Smooth muscle cell of the brain vasculature (primary cell): ENCODE data around the gene LUM.

ENCODE experiments used
- DNase-seq: peaks from one replicate; pipeline ENCODE4 v3.0.0-alpha.2; 2012; ENCODE audit warnings: low read depth, low spot score

LUM gene

GRCh38 chr12:91111366-91112325 lies at the start of gene LUM:
LUM (minus strand) TSS chr12:91111494; CDS start chr12:91108979, 2,515 bp downstream.
- DNase-seq, result no peak

GRCh38 chr12:91161009-91161408 lies 49.7 kb upstream of the LUM start:
- no peak for DNase-seq

GRCh38 chr12:91155990-91156389 lies 44.7 kb upstream of the LUM start:
- no peak for DNase-seq

DNA sequence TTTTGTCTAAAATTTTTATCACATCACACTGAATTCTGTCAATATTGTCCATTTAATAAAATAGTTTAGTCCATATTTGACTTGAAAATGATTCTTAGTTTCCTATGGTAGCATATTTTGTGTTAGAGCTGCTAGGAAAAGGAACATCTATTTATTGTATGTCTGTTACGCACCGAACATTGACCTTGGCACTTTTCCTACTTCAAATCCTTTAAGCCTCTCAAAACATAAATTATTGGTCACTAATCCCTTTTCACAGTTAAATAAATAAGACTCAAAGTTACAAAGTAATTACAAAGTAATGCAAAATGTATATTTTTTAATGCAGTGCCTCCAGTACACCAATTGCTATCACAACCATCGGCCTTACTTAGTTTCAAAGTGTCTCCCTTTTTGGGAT lies 42.8 kb upstream of the LUM start:
- no peak for DNase-seq

DNA sequence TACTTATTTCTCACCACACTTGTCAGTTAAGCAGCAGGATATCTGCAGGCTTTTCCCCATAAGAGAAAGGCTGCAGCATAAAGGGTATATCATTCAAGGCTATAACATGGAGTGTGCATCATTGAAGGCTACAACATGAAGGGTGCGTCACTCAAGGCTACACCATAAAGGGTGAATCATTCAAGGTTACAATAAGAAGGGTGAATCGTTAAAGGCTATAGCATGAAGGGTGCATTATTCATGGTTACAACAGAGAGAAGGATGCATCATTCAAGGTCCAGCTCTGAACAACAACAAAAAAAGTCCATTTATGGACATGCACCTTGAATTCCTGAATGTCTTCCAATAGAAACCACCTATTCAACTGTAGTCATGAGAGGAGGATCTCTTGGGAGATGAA lies 32.8 kb upstream of the LUM start:
- DNase-seq, result no peak

- no peak for DNase-seq
Measured at GRCh38 chr12:91143206-91143605, 31.9 kb upstream of the LUM start.

GRCh38 chr12:91142221-91142631 lies 30.9 kb upstream of the LUM start:
- no peak for DNase-seq

- DNase-seq, result peak; percentile 71
Measured at GRCh38 chr12:91140026-91140931, 29.0 kb upstream of the LUM start.

- DNase-seq, result no peak
Measured at GRCh38 chr12:91139286-91139685, 28.0 kb upstream of the LUM start.

DNA sequence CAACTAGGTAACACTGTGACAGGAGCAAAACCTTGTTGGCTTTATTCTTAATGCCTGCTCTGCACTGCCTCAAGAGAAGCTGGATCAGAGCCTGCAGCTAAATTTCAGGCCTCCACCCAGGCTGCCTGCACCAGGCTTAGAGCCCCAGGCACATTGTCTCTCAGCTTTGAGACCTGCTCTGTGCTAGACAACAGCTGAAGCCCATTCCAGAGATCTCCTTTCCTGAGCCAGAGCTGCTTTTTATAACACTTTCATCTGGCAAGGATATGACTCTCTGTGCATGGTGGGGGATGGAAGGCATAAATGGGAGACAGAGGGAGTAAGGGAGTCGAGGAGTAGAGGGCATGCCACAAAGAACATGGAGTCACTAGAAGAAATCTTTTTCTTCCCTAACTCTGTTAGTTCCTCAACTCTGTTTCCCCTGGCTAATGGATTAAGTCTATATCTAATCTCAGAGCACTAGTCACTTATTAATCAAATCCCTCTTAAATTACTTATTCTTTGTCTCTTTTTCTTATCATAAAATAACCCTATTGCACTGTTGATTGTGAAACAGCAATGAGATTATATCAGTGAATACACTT lies 27.1 kb upstream of the LUM start:
- no peak for DNase-seq

DNA sequence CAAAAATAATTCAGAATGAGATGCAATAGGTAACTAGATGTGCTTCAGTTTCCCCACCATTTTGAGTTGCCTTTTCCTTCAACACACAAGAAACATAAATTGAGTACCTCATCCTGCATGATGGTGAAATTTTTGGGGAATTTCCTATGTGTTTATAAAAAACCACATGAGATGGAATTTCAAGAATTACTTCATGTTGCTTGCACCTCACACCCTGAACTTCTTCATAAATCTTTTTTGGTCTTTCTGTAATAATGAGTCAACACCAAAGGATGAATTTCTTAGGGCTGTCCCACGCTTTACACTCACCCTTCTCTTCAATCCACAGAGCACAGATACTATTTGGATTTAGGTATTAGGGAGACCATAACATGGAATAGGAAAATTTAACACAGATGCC lies 22.6 kb upstream of the LUM start:
- DNase-seq, result no peak

- no peak for DNase-seq
Measured at GRCh38 chr12:91129662-91130362, 18.5 kb upstream of the LUM start.

DNA sequence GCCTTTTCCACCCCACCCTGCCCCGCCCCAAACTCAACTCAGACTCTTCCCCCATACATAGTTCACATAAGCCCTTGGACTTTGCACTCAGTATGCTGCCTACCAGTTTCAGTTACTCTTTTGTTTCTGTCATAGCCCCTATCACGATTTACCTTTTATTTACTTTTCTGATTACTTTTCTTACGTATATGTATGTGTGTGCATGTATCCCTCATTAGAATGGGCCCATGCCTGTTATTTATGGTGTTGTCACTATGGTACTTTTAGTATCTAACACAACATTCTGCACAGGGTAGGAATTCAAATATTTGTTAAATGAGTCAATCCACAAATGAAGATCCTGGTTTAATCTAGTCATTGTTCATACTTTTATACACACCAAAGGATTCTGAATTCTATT lies 16.5 kb upstream of the LUM start:
- no peak for DNase-seq

DNA sequence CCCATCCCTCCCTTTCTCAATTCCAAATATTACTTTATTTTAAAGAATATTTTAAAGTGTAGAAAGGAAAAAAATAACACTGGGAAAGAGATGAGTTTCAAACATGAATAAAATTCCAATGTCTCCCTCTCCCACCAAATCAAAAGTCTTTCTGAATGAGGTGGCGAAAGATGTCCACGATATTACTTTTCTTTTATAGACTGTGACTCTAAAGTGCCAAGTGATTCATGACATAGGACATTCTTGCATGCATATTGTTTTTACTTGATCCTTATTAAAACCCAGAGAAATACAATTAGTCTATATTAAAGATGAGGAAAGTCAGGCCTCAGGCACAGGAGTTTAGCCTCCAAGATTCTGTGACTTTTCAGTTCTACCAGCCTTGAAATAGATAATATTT lies 16.0 kb upstream of the LUM start:
- DNase-seq, result no peak

GRCh38 chr12:91126516-91126915 lies 15.2 kb upstream of the LUM start:
- no peak for DNase-seq

DNA sequence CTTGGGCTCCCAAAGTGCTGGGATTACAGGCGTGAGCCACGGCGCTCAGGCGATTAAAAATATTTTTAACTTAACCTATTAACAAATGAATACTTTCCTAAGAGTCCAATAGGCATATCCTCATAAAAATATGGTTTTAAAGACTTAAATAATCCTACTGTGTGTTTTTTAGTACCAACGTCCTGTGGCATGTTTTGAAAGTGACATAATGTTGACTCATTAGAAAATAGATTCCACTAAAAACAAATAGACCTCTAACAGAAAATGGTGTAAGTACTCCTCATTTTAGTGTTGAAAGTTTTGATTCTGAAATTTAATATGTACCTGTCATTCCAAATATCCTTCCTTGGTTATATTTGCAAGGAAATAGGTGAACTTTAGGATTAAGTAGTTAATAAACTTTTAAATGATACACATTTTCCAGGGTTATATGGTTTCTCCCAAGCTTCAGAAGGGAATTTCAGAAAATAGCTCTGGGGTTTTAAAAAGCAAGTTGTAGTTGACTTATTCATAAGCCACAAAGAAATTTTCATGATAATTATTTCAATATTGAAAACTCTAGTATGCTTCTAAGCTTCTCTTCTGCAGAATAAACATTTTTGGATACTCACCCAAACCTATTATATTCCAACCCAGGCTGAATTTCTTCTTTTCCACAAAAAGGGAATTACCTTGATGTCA lies 12.1 kb upstream of the LUM start:
- no peak for DNase-seq

DNA sequence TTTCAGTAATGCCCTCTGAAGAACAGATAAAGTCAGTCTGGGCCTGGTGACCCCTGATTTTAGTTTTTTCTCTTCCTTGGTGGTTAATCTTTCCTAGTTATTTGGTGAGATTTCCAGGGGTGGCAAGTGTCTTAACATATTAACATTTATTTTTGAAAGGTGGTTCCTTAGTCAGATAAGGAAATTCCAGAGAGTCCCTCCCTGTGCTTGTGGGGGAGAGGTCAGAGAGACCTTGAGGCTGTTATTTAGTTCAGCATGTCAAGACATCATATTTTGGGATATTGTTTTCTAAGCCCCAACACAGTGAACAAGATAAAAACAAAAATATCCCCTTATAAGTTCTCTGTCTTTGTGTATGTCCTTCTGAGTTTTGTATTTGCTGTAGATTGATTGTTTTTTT lies 9.5 kb upstream of the LUM start:
- no peak for DNase-seq

DNA sequence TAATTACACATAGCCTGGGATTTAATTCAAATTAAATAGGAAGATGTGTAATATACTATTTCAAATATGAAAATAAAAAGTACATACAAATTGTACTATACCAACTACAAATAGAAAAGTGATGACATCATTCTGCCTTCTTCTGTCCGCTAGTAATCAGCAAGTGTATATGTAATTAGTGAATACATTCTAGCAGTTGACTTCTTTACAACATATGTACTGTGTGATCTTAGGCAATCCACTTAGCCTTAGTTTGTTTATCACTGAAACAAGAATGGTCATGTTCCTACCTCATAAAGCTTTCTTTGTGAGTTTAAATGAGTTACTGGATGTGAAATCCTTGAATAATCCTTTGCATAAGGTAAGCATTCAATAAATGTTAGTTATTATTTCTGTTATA lies 7.8 kb upstream of the LUM start:
- no peak for DNase-seq

DNA sequence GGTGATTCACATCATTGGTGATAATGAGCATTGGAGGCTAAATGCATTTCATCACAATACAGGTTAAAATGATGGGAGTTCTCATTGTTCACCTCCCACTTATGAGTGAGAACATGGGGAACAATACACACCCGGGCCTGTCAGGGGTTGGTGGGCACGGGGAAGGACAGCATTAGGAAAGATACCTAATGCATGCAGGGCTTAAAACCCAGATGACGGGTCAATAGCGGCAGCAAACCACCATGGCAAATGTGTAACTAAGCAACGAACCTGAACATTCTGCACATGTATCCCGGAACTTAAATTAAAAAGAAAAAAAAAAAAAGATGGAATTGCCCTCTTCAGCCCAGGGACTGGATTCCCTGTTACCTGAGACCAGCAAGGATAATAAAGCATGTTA lies 2.3 kb upstream of the LUM start:
- DNase-seq, result no peak

DNA sequence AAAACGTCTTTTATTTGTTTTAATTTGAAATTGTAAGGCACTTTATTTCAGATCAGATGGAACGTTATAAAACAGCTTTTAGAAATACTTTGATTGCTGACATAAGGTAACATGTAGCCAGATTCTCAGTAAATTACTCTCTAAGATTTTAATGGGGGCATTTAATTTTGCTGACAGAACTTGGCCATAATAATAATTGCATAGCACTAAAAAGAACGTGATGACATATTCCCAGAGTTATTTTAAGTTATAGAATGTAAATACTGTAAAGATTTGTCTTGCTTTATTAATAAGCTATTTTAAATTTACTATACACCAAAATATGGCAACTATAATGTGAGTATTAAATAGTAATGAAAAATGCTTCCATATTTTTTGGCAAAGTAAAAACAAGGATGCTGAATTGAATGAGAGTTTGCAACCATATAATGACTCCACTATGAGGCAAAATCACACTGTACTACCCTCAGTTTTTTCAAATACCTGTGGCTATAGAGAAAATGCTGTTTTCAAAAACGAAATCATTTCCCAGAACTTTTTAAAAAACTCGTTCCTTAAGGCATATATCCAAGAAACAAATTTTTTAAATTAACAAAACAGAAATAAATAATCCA lies 876 bp downstream of the LUM start:
- DNase-seq, result no peak
